GM18858 (cell line): ENCODE measurements around the gene HDAC9.

ENCODE experiments used
- ATAC-seq: cut with Tn5 transposase; IDR thresholded peaks from one replicate; pipeline ENCODE4 v1.9.1; 2021; ENCODE audit not compliant: unreplicated experiment

HDAC9 gene

DNA sequence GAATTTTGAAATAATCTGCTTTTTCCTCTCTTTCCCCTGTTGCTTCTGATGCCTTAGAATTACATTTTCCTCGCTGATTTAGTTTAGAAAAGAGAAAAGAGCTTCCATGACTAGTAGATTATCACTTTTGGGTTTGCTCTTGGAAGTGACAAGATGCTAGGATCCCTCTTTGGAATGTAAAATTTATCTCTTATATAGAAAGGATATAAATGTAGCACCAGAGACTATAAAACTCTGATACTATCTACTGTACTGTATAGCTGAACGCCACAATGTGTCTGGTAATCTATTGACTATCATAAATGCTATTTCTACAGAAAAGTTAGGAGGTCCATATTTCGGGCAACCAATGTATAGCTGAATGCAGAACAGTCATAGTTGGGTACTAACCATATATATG, 1.1 kb upstream of the HDAC9 start:
- ATAC-seq, result no peak

GRCh38 chr7:18494821-18495408, 634 bp upstream of the HDAC9 start:
- ATAC-seq, result peak; percentile 34

DNA sequence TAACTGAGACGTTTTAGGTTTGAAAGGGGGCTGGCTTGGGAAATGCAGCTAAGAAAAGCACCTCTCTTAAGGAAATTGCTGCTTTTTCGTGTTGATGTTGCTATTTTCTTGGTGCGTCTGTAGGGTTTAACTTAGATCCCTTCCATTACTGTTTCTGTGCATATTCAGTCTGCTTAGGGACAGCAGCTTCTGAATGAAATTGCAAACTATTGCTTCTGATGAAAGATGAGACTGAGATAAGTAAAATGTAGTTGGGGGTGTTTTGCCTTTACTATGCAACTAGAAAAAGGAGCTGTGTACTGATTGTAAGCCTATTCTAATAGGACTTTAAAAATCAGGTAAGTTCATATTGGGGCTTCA, 772 bp downstream of the HDAC9 start:
- no peak for ATAC-seq

GRCh38 chr7:18497082-18497481, 1.5 kb downstream of the HDAC9 start:
- ATAC-seq, result no peak

- ATAC-seq, result no peak
These were observed 2.3 kb downstream of the HDAC9 start for GRCh38 chr7:18497800-18498199.

GRCh38 chr7:18498341-18498740, 2.8 kb downstream of the HDAC9 start:
- ATAC-seq, result no peak

DNA sequence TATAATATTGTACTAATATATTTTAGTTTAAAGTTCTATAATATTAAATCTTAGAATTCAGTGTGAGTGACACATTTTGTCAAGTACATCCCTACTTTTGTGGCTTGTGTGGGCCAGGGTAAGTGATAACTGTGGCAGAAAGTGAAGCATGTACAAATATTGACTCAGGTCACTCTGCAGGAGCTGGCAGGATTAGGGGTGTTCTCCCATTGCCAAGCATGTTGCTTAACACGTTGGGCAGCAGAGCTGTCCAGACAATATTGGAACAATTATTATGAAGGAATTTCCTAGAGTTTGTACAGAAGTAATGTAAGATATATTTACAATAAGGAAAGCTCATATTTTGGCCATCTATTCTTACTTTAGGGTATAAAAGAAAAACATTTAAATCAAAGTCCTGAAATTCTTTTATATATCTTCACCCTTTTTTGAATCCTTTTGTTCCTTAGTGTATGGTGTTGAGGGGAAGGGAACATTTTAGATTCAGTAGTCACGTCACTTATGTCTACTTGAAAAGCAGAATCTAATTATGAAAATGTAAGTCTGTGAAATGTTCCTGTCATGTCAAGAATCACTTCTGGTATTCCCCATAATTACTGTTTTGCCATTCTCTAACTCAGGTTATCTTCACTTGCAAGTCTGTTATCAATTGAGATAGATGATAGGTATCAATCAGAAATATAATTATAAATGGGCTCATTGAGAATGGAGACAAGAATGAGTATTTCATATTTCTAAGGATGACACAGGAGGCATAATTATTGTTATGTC, 4.0 kb downstream of the HDAC9 start:
- no peak for ATAC-seq

GRCh38 chr7:18503126-18503866, 7.7 kb downstream of the HDAC9 start:
- no peak for ATAC-seq

DNA sequence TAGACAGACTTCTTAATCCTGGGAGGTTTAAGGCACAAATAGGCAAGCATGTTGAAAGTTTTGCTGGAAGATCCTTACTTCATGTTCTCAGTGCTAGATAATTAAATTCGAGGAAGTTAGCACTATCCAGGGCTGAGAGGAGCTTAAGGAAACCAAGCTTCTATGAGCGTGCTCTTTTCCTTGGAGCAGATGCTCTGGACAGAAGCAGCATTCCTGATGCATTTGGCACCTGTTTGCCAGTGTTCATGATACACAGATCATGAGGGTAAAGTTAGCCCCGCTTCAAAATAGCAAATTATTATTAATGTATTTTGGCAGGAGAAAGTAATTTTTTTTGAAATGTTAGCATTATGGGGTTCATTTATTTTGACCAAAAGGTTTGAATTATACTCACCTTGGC, 9.4 kb downstream of the HDAC9 start:
- ATAC-seq, result no peak

DNA sequence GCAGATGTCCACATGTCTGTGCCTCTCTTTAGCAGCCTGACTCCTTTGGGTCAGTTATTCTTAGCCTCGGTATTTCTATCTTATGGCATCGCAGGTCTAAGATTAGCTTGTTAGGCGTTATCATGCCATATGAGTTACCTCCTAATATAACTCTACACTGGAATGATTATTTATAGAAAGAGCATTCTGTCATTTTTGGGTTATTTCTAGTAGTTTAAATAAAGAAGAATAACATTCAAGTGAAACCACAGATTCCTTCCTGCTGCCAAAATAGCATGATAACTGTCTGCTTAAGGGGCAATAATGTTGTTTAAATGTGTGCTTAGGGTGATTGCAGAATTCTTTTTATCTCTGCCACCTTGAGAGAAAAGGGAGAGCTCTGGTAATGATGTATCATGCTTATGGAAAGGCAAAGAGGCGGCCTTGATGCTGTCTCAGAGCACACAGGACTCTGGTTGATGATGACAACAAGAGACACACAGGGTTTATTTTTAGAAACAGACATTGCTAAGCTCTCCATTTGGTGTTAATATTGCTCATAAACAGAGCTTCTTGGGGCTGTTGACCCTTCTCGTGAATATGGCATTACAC, 10.4 kb downstream of the HDAC9 start:
- ATAC-seq, result peak; percentile 38

DNA sequence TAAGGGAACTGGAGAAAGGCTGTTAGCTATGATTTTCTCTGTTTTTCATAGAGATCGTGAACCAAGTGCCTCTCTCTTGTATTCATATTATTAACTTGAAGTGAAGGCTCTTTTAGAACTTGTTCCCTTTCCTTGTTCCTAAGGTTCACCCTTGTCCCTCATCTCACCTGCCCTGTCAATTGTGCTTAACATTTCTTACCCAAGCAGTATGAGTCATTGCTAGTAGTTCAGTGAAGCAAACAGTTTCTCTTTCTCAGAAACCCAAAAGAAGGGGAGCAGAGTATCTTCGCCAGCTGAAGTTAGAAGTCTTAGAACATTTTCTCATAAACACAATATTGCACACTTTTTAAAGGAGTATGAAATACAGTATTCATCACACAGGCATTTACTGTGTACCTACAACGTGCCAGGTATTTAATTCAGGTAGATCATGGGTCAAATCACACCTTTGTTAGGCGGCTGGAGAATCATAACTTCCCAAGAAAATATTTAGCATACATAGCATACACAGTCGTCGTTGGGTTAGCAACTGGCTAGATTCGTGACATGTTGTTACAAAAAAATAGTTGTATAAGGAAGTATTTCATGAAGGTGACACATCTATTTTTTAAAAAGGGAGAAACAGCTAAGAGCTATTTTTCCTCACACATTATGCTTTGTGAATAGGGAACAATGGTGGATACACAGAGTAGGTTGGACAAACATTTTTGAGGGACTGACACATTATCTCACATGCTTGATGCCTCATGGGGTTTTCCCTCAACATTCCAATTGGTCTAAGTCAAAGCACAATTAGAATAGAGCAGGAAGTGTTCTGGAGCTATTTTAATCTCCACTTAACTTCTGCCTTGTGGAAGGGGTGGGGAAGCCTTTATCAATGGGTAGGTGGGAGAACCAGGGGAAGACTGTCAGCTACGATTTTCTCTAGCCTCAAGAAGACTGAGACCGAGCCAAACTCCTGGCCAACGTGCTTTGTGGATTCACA, 13.2 kb downstream of the HDAC9 start:
- ATAC-seq, result peak; percentile 84

DNA sequence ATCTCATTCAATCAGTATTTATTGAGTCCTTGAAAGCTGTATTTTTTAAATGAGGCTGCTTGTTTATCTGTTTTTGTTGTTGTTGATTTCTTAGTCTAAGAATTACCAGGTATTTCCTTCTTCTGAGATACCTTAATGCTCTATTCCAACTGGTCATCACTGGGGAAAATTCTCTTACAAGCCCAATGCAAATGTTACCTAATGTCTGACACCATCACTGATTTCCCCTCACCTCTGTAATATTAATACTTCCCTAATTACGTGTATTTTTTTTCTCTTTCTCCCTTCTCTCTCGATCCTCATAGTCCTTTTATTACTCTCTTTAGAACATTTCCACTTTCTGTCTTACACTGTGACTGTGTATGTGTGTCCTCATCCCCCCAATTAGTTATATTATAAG, 13.9 kb downstream of the HDAC9 start:
- ATAC-seq, result no peak

- no peak for ATAC-seq
These were observed 16.0 kb downstream of the HDAC9 start for GRCh38 chr7:18511351-18512140.

DNA sequence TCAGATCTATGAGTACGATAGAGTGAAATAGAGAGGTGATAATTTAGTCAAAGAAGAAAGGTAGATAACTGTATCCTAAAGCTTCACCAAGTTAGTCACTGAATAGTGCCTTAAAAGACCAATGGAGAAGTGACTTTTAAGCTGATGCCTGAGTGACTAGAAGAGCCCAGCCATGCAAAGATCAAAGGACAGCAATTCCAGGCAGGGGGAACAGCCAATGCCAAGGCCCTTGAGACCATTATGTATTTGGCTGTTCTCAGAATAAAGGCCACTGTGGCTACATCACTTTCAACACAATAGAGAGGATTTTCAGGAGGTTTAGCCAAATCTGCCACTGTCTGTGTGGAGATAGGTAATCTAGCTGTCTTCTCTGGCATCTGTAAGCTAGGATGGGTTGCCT, 17.8 kb downstream of the HDAC9 start:
- no peak for ATAC-seq

DNA sequence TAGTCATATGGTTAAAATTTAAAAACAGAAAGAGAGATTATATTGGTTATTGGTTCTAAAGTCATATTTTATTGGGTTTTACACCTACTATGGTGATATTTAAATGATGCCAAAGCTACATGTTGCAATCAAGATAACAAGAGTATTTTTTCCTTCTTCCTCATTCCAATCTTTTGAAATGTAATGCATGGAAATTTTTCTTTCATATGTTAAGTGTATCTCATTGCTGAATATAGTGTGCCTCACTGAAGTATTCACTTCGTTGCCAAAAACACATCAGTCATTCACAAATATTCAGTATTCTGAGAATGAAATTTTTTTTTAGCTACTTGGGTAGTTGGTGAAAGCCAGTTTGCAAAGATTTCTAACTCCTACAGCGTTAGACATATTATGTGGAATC, 19.5 kb downstream of the HDAC9 start:
- no peak for ATAC-seq

DNA sequence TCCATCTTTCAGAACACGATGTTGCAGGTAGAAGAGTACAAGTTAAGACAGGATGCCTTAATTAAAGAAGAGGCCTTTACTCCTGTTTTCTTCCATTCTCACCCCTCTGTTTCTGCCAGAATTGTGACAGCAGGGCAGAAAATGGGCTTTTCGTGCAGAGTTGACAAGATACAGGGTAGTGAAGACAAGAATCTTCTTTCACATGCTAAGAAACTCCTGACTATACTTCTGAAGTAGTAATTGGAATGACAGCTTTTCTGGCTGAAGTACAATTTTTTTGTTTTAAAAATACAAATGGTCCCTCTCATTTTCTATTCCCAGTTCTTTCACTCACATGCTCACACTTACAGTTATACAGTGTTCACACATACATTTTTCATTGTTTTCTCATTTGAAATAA, 22.1 kb downstream of the HDAC9 start:
- no peak for ATAC-seq

DNA sequence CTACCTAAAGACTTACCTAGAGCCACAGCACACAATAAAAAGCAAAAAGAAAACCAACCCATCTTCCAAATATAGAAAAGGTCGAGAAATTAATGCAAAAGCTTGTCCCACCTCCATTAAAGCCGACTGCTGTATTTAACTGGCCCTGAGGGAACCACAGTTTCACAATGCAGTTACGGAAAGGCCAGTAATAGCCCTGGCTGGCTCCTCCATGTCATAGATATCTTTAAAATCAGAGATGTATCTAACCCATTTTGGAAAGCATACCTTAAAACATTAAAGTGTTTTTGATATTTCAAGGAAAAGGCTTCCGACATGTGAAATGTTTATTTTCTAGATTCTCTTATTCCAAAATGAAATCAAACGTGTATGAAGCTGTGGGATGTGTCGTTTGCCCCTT, 23.0 kb downstream of the HDAC9 start:
- no peak for ATAC-seq

DNA sequence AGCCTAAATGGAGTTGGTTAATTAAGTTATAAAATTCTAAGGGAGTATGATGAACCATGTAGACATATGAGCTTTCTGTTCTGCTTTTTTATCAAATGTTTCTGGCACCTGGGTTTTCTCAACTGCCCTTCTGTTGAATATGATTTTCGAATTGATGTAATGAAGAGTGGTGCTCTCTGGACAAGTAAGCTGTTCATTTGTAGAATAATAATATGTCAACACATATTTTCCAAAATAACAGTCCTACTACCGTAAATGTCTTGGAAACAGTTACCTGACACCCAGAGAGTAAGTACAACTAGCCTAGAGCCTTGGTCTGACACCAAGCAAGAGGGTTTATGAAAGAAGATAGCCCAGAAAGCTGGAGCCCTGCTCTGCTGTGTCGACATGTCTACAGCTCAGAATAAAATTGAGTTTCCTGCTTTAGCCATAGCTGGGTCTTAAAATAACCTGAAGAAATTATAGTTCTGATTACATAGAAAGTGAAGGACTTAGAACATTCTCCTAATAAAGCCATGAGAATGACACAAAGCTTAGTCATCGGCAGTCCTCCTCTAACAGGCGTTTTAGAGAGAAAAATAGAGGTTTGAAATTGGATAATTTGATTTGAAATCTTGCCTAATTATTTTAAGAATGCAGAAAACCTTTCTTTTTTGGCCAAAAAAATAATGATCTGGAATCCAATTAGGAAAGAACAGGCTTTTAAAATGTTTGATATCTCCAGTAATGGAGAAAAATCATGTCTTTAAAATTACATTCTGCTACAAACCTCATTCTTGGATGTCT, 25.1 kb downstream of the HDAC9 start:
- peak; percentile 65 for ATAC-seq

DNA sequence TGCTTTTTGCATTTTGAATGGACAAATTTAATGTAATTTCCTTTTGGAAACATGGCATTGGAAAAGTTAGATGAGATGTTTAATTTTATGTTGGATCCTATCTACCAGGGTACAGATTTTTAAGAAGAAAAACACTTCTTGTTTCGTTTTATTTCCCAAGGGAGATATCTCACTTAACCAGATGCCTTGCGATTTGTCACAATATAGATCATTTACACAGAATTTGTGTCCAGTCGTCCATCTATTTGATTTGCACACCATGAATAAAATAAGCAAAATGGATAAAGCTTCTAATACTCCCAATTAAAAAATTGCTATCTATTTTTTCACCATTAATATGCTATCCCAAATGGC, 25.7 kb downstream of the HDAC9 start:
- no peak for ATAC-seq
